Endothelial cell of umbilical vein (primary cell): ENCODE measurements around the gene ITPR1. TPM values are rescaled to one million over a fixed set of nuclear protein-coding genes. Genes with fewer than 3 reads are reported as not detected.

Source experiments
- BruUV-seq: library from RNA; stranded (reverse); fragments of 400-500 nt; replicated peaks from 2 replicates; lab custom pipeline; 2021; lab: Mats Ljungman, UMichigan
- CTCF ChIA-PET: fragments of 300-600, 350-600 bp; sonication (Branson Sonifier 250); formaldehyde crosslinking; loops from one replicate; lab custom pipeline; 2021; ENCODE audit warnings: antibody characterized with exemption, inconsistent platforms; lab: Charles Lee
- POLR2A ChIA-PET: fragments of 300-600, 350-600 bp; sonication (Branson Sonifier 250); formaldehyde crosslinking; loops from one replicate; lab custom pipeline; 2021; ENCODE audit warnings: antibody characterized with exemption, inconsistent platforms; lab: Charles Lee
- DNase-seq: peaks from one replicate; pipeline ENCODE4 v3.0.0-alpha.2; 2011; ENCODE audit warnings: low read depth, low spot score
- FAIRE-seq: peaks from 2 replicates; lab custom pipeline; 2011; peaks lifted over from hg19 to GRCh38; lab: Jason Lieb, UNC
- H2AFZ ChIP-seq: 2 replicates; pipeline ENCODE4 v1.6.0; 2012; ENCODE audit warnings: low read depth, low read length, control low read depth, inconsistent platforms
- H3K27ac ChIP-seq: 2 replicates; pipeline ENCODE4 v1.5.1; 2011; ENCODE audit warnings: low read depth, mild to moderate bottlenecking, control low read depth, low read length, moderate library complexity; ENCODE audit not compliant: insufficient read depth
- H3K27me3 ChIP-seq, 2 experiments: 2 replicates each; pipeline versions ENCODE4 v1.6.0 to v1.6.1; 2011; ENCODE audit warnings: low read length in 2 of 2, mixed read lengths in 1 of 2; ENCODE audit not compliant: control insufficient read depth in 2 of 2, insufficient read depth in 2 of 2
- H3K36me3 ChIP-seq, 2 experiments: 2 replicates in 1 of 2; 3 replicates in 1 of 2; pipeline ENCODE4 v1.5.1; 2011; ENCODE audit warnings: low read length in 2 of 2, mild to moderate bottlenecking in 1 of 2, moderate library complexity in 1 of 2; ENCODE audit not compliant: control insufficient read depth in 2 of 2, insufficient read depth in 2 of 2; ENCODE audit errors: extremely low read depth in 1 of 2
- H3K4me1 ChIP-seq: 3 replicates; pipeline ENCODE4 v1.5.1; 2011; ENCODE audit warnings: mild to moderate bottlenecking, low read length; ENCODE audit not compliant: control insufficient read depth, insufficient read depth; ENCODE audit errors: extremely low read depth
- H3K4me2 ChIP-seq: 2 replicates; pipeline ENCODE4 v1.6.1; 2011; ENCODE audit warnings: low read length, control low read depth, mixed read lengths; ENCODE audit not compliant: insufficient read depth
- H3K4me3 ChIP-seq, 3 experiments: fragments of 200-600 bp in 1 of 3; sonication (generic), shearing (Covaris generic) in 1 of 3; replicated peaks in 1 of 3; 2 replicates each; pipeline ENCODE4 v1.5.1; 2011 to 2016; ENCODE audit warnings: control low read depth in 3 of 3, low read length in 3 of 3, mild to moderate bottlenecking in 2 of 3, inconsistent platforms in 1 of 3, low read depth in 1 of 3, moderate library complexity in 1 of 3; ENCODE audit not compliant: insufficient read depth in 1 of 3
- H3K79me2 ChIP-seq: 2 replicates; pipeline ENCODE4 v1.6.0; 2012; ENCODE audit warnings: low read length, inconsistent platforms; ENCODE audit not compliant: control insufficient read depth, insufficient read depth
- H3K9ac ChIP-seq: replicated peaks from 2 replicates; pipeline ENCODE3; 2011; ENCODE audit warnings: low read length, control low read depth; ENCODE audit not compliant: insufficient read depth; ENCODE audit errors: extremely low read depth
- H3K9me1 ChIP-seq: replicated peaks from 3 replicates; pipeline ENCODE4 v1.6.0; 2011; ENCODE audit warnings: mild to moderate bottlenecking, low read length; ENCODE audit not compliant: control insufficient read depth, insufficient read depth; ENCODE audit errors: extremely low read depth
- H3K9me3 ChIP-seq: replicated peaks from 2 replicates; pipeline ENCODE4 v1.5.1; 2012; ENCODE audit warnings: low read length, inconsistent platforms; ENCODE audit not compliant: control insufficient read depth, insufficient read depth
- H4K20me1 ChIP-seq: replicated peaks from 2 replicates; pipeline ENCODE3; 2011; ENCODE audit warnings: mild to moderate bottlenecking, low read length; ENCODE audit not compliant: control insufficient read depth, insufficient read depth; ENCODE audit errors: extremely low read depth
- EZH2 ChIP-seq: IDR thresholded peaks from 2 replicates; pipeline ENCODE4 v1.6.1; 2012; ENCODE audit warnings: borderline replicate concordance, low read depth, mild to moderate bottlenecking, moderate library complexity, low read length, inconsistent platforms; ENCODE audit not compliant: severe bottlenecking
- FOS ChIP-seq: IDR thresholded peaks from 2 replicates; pipeline ENCODE4 v1.6.1; 2011; ENCODE audit warnings: mild to moderate bottlenecking, low read length, moderate library complexity, borderline replicate concordance; ENCODE audit not compliant: insufficient read depth
- GATA2 ChIP-seq: IDR thresholded peaks from 2 replicates; pipeline ENCODE4 v1.7.0; 2011; ENCODE audit warnings: low read depth, mild to moderate bottlenecking, moderate library complexity, mixed read lengths, low read length; ENCODE audit not compliant: insufficient read length, insufficient read depth
- JUN ChIP-seq: IDR thresholded peaks from 2 replicates; pipeline ENCODE4 v1.6.1; 2011; ENCODE audit warnings: borderline replicate concordance, low read depth; ENCODE audit not compliant: insufficient read length, insufficient read depth
- MYC ChIP-seq: IDR thresholded peaks from one replicate; pipeline ENCODE4 v1.6.1; 2011; ENCODE audit warnings: mild to moderate bottlenecking, low read depth, low read length
- POLR2A ChIP-seq: IDR thresholded peaks from 2 replicates; pipeline ENCODE4 v1.6.1; 2012; ENCODE audit warnings: low read depth, mild to moderate bottlenecking, control low read depth, low read length
- POLR2AphosphoS5 ChIP-seq: IDR thresholded peaks from 2 replicates; pipeline ENCODE4 v1.6.1; 2012; ENCODE audit warnings: low read depth, mild to moderate bottlenecking, control low read depth, low read length, moderate library complexity; ENCODE audit not compliant: insufficient read depth
- dilution Hi-C: fragments of 300-500 bp; cut with MboI; formaldehyde crosslinking; loops from one replicate; pipeline ENCODE4 v1.15.0; 2019; ENCODE audit warnings: low sequenced_read_pairs; ENCODE audit not compliant: extremely low pct_ligation_motif_present
- intact Hi-C: fragments of 100-400 bp; cut with micrococcal nuclease; formaldehyde crosslinking; loops from one replicate; pipeline ENCODE4 v1.10.0; 2022
- polyA plus RNA-seq, 4 experiments: library from polyadenylated mRNA; depleted of rRNA in 3 of 4; stranded (reverse) in 3 of 4; unstranded in 1 of 4; fragments of >200 nt; gene quantifications; 2 replicates each; pipeline versions ENCODE4 v1.2.1 to v1.2.3, GENCODE V29; 2011 to 2012; ENCODE audit warnings: missing spikeins in 1 of 4
- total RNA-seq: library from RNA; stranded (reverse); gene quantifications from 2 replicates; pipeline ENCODE4 v1.2.3, GENCODE V29; 2021
- TF ChIP-seq, protein P1 (sequence below), 2 donors: IDR thresholded peaks; 1 replicate in 1 of 2; 2 replicates in 1 of 2; pipeline ENCODE4 v1.5.1; 2011; ENCODE audit warnings: low read length in 2 of 2, mild to moderate bottlenecking in 2 of 2, moderate library complexity in 2 of 2, control low read depth in 1 of 2, inconsistent platforms in 1 of 2, low read depth in 1 of 2; ENCODE audit not compliant: insufficient read depth in 1 of 2; ENCODE audit errors: extremely low read depth in 1 of 2
- TF ChIP-seq, protein P2 (sequence below): IDR thresholded peaks from 2 replicates; pipeline ENCODE4 v1.6.1; 2011; ENCODE audit not compliant: insufficient read depth, insufficient read length

ITPR1 gene
- total and polyA plus RNA-seq, 2 donors (not counting 3 experiments of a cell fraction or from before 2014, with no cell fraction given), result 5.1 to 16.1 TPM

DNA sequence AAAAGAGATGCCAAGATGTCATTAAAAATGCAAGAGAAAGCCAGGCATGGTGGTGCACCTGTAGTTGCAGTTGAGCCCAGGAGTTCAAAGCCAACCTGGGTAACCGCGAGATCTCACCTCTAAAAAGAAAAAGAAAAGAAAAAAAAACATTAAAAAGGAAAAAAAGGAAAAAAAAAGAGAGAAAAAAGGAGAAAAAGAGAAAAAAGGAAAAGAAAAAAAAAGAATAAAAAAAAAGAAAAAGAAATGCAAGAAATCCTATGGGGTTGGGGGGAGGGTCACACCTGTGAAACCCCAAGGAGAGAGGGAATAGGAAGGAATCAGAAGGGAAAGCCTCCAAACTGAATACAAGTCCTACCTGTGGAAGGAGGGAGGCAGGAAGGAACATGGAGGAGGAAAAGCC is 20.8 kb upstream of the ITPR1 start:
- Histone ChIP-seq H2AFZ (no peak overlapping the region), H3K9me1 (no peaks in the 10 kb centered on the region), H3K9ac (no peak overlapping the region), H3K4me3 (no peak overlapping the region), H3K27me3 (peaks cover 0 to 3% of the 10 kb centered on the region in 2 experiments), H4K20me1 (no peaks in the 10 kb centered on the region), H3K4me2 (no peak overlapping the region), H3K36me3 (no peaks in the 10 kb centered on the region), H3K27ac (no peak overlapping the region), H3K9me3 (no peaks in the 10 kb centered on the region), H3K4me1 (peaks cover 22% of the 10 kb centered on the region), H3K79me2 (no peaks in the 10 kb centered on the region)
- dilution Hi-C loops, result no loop called here
- no TSS peak for BruUV-seq
- CTCF ChIA-PET, result no interaction called here
- POLR2A ChIA-PET, result no interaction called here
- no peak for DNase-seq
- no peak for FAIRE-seq
- TF ChIP-seq FOS (no peak), JUN (no peak), EZH2 (no peak), POLR2AphosphoS5 (no peak), GATA2 (no peak), POLR2A (no peak), MYC (no peak)
- TF ChIP-seq, protein P1, sequence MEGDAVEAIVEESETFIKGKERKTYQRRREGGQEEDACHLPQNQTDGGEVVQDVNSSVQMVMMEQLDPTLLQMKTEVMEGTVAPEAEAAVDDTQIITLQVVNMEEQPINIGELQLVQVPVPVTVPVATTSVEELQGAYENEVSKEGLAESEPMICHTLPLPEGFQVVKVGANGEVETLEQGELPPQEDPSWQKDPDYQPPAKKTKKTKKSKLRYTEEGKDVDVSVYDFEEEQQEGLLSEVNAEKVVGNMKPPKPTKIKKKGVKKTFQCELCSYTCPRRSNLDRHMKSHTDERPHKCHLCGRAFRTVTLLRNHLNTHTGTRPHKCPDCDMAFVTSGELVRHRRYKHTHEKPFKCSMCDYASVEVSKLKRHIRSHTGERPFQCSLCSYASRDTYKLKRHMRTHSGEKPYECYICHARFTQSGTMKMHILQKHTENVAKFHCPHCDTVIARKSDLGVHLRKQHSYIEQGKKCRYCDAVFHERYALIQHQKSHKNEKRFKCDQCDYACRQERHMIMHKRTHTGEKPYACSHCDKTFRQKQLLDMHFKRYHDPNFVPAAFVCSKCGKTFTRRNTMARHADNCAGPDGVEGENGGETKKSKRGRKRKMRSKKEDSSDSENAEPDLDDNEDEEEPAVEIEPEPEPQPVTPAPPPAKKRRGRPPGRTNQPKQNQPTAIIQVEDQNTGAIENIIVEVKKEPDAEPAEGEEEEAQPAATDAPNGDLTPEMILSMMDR (IDR thresholded peaks at IDR 0.05; ENCODE audit: extremely low read depth in 1 of 2, insufficient read depth in 1 of 2, low read depth in 1 of 2, low read length in 2 of 2), result no peak
- TF ChIP-seq, protein P2, sequence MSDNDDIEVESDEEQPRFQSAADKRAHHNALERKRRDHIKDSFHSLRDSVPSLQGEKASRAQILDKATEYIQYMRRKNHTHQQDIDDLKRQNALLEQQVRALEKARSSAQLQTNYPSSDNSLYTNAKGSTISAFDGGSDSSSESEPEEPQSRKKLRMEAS, result no peak
- intact Hi-C loops, result no loop called here
